ENCODE results near the gene LCOR.
"Not testable (repeated sequence)": the region's sequence is repeated elsewhere in the genome, so short reads cannot be mapped to it uniquely, and the experiment has no call there.

LCOR gene

DNA sequence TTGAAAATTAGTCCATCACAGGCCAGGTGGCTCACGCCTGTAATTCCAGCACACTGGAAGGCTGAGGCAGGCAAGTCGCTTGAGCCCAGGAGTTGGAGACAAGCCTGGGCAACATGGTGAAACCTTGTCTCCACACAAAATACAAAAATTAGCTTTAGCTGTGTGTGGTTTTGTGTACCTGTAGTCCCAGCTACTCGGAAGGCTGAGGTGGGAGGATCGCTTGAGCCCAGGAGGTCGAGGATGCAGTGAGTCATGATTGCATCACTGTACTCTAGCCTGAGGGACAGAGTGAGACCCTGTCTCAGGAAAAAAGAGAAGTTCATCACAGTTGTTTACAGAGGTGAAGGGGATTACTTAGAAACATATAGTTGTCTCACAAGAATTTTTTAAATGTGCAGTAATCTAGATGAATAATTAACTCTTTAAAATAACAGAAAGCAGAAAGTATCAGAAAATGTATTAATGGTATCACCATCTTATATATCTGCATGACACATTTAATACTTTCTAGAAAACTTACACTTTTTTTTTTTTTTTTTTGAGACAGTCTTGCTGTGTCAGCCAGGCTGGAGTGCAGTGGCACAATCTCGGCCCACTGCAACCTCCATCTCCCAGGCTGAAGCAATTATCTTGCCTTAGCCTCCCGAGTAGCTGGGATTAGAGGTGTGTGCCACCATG, 8.9 kb downstream of the LCOR start:
- no peak for DNase-seq

DNA sequence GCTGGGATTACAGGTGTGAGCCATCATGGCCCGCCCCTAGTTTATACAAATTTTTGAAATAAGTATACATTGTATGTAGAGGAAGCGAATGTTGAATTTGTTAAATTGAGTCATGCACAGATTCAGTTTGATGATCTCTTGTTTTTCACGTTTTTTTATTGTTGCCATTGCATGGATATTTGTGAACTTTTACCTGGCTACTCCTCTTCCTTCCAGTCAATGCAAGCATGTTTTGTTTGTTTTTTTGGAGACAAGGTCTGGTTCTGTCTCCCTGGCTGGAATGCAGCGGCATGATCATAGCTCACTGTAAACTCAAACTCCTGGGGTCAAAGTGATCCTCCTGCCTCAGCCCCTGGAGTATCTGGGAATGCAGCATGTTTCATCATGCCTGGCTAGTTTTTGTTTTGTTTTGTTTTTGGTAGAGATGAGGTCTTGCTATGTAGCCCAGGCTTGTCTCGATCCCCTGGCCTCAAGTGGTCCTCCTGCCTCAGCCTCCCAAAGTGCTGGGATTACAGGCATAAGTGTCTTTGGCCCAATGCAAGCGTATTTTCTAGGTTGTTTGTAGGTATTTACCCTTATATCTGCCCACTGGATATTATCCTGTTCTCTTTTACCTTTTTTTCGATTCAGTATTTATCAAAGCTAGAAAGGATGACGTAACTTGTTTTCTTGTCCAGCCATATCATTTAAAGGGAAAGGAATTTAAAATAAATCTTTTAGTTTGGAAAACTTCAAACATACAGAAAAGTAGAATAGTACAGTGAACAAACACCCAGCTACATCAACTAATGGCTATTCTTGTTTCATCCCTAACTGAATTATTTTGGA, 11.0 kb downstream of the LCOR start:
- DNase-seq: no peak

DNA sequence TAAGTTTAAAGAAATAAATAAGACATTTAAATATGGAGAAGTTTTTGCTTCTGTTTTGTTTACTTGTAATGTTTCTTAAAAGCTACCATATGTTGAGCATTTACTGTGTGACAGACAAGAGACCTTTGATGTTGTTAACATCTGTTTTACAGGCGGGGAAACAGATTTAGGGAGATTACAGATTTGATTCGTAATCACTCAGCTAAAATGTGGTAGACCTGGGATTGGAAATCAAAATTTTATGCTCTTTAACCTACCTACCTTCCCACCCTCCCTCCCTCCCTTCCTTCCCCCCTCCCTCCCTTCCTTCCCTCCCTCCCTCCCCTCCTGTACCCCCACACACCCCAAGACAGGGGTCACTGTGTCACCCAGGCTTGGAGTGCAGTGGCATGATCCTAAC, 11.7 kb downstream of the LCOR start:
- no peak for DNase-seq

DNA sequence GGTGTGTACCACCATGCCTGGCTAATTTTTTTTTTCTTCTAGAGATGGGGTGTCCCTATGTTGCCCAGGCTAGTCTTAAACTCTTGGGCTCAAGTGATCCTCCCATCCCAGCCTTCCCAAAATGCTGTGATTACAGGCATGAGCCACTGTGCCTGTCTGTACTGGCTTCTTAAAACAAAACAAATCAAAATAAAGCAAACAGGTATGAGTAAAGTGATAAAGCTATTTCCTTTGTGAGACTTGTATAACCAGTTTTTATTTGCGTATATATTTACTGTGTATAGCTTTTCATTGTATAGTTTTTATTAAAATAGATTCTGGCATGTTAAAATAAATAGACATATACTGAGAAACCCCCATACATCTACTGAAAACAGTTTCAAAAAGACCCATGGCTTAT, 14.3 kb downstream of the LCOR start:
- no peak for DNase-seq

DNA sequence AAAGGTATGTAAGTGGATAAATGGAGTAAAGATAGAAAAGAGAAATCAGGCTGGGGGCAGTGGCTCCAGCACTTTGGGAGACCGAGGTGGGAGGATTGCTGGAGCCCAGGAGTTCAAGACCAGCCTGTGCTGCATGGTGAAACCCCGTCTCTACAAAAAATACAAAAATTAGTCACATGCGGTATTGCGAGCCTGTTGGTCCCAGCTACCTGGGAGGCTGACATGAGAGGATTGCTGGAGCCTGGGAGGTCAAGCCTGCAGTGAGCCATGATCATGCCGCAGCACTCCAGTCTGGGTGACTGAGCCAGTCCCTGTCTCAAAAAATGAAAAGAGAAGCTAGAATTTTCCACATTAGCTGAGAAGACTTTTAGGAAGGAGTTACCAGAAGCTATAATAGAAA, 14.8 kb downstream of the LCOR start:
- DNase-seq: no peak

DNA sequence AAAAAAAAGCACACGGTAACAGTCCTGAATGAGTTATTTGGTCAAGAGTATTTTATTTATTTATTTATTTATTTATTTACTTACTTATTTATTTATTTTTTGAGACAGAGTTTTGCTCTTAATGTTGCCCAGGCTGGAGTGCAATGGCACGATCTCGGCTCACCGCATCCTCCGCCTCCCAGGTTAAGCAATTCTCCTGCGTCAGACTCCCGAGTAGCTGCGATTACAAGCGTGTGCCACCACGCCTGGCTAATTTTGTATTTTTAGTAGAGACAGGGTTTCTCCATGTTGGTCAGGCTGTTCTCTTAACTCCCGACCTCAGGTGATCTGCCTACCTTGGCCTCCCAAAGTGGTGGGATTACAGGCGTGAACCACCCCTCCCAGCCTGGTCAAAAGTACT, 15.3 kb downstream of the LCOR start:
- DNase-seq: not testable (repeated sequence)

DNA sequence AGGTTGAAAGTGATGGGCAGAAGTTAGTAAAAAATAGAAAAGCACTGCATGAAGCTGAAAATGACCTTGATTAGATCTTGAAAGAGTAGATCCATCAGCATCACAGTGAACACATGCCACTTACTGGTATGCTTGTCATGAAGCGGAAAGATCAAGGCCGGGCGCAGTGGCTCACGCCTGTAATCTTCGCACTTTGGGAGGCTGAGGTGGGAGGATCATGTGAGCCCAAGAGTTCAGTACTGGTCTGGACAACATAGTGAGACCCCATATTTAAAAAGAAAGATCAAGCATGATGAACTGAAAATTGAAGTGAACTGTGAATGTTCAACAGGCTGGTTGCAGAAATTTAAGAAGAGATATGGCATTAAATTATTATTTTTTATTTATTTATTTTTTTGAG, 18.0 kb downstream of the LCOR start:
- DNase-seq: no peak

DNA sequence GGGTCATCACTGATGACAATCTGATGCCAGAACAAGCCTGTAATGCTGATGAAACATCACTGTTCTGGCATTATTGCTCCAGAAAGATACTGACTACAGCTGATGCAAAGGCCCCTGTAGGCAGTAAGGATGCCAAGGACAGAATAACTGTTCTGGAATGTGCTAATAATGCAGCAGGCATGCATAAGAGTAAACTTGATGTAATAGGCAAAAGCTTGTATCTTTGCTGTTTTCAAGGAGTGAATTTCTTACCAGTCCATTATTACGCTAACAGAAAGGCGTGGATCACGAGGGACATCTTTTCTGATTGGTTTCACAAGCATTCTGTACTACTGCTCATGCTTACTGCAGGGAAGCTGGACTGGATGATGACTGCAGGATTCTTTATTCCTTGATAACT, 18.7 kb downstream of the LCOR start:
- no peak for DNase-seq

DNA sequence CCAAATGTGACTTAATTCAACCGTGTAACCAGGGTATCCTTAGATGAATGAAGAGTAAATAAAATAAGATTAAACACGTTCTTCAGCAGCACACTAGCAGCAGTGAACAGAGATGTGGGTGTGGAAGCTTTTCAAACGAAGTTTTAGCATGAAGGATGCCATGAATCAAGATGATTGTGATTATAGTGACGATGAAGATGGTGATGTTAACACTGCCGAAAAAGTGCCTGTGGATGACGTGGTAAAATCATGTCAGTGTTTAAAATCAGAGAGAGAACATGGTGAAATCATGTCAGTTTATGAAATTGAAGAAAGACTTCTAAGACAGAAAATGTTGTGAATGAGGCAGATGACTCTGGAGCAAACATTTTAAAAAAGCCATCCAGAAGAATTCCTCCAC, 19.2 kb downstream of the LCOR start:
- DNase-seq: no peak

DNA sequence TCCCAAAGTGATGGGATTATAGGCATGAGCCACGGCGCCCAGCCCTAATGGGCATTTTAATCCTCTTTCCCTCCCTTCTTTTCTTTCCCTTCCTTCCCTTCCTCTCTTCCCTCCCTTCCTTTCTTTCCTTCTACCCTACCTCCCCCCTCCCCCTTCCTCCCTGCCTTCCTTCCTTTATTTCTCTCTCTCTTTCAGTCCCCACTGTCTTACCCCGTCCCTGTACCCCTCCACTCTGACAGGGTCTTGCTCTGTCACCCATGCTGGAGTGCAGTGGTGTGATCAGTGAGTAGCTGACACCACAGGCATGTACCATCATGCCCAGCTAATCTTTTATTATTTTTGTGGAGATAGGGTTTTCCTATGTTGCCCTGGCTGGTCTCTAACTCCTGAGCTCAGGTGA, 24.2 kb downstream of the LCOR start:
- no peak for DNase-seq

DNA sequence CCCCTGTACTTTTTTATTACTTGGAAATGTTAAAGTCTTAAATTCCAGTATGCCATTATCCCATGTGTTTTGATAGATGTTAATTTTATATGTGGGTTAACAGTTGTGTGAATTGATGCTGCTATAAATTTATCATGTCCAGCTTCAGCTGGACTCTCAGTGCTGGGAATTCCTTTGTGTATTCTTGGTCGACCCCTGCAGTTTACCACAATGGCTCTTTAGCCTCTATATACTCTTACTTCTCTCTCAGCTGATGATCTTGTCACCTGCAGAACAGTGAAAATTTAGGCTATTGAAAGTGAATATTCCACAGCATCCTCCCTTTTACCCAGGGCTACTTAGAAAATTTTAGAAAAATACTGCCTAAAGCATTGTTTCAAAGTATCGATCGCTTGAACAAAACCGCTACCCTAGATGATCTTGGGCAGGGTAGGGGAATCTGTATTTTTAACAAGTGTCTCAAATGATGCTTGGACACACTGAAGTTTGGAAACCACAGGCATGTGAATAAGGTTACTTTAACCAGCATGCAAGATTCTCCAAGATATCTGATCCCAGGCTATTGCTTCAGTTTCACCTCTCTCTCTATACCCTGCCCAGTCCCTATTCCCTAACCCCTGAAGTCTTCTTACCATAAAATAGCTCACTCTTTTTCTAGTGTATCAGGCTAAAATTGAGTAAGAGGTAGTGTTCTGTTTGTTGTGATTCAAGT, 25.4 kb downstream of the LCOR start:
- DNase-seq: no peak

DNA sequence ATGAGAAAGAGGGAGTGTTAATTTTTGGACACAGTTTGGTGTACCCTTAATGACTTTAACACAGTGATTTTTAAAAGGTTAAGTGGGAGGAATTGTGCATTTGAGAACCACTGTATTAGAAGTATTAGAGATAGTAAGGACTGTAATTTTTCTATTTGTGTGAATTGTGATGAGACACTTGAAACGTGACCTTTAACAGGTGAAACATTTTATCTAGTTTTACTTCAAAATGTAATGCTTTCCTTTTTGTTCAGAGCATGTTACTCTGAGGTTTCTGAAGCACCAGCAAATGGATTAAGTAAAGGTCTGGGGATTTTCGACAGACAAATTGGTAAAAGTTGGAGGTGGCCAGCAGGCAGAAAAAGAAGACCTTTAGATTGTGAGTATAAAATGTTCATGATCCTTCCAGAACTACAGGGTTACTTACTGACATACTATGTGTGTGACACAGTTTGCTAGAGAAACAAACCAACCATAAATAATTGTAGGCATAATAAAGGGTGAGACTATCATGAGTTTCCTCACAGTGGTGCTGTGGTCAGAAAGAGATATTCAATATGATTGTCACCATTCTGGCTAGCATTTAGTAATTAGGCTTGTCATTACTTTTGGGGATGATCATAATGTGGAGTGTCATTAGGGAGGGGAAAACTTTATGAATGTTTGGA, 26.1 kb downstream of the LCOR start:
- DNase-seq: no peak

DNA sequence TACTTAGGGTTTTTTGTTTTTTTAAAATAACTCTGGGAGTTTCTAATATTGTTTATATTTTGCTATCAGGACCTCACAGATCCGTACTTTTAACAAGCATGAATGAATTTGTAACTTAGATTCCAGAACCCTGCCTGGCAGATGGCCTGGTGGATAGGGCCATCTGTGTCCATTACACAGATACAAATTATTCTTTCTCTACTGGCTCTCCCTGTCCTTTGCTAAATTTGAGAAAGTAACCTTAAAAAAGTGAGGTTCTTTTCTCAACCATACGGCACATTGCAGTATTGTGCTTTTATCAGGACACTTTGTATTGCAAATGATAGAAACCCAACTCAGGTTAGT, 26.6 kb downstream of the LCOR start:
- DNase-seq: no peak

DNA sequence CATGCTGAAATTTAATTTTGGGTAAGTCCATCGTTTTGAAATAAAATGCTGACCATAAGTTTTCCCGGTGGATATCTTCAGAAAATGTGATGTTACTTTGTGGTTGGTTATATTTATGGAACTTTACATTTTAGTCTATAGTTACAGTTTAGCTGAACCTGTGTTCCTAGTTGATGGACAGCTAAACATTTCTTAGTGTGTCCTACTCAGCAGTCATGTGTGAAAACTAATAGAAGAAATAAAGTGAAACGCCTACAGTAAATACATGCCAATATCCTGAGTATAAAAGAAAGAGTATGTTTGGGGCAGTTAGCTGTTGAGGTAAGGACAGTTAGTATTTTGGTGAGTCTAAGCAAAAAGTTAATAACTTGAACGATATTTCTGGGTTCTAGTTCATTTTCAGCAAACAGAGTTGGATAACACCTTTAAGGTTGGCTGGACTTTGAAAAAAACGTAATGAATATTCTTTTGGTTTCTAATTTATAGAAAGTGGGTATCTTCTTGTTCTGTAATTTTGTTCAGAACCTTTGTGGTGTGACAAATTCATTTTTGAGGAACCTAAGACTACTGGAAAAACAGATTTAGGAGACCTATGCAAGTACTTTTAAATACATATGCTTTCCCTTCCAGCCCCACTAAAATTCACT, 28.7 kb downstream of the LCOR start:
- DNase-seq: no peak

DNA sequence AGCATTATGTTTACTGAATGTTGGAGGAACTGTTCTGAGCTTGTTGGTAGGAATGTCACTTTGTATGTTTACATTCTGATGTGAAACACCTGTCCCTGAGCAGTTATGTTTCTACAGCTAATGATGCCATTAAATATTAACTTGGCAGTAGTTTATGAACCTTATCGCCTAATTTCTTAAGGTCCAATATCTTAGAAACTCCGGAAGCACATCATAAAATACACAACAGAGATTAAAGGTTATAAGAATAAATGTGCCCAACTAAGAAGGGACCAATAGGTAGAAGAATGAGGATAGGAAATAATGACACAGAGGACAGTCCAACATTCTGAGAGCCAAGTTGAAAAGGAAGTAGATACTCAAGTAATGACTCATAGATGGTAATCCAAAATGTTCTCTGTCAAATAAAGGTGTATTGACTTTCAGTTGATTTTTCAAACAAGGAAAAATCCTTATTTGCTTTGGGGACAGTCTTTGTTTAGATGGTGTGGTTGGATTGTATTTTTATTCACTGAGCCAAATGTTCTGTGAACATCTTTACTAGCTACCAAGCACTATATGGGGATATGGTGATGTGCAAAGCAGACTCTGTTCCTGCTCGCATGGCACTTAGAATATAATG, 31.9 kb downstream of the LCOR start:
- DNase-seq: peak; percentile 90

DNA sequence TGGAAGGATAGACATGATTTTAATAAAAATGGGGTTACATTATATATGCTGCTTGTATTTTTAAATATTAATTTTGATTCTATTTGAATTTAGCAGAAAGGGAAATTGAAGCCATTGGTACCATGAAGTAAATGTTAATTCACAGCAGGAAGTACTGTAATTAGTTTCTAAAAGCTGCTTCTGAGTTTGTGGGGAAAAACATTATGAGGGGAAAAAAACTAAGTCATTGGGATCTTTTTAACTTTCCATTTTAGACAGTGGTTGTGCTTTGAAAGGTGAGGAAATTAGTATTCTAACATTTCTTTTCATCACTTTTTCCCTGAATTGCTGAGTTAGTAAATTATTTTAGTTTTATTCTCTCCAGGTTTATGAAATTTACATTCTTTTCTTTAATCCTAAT, 41.0 kb downstream of the LCOR start:
- DNase-seq: no peak

DNA sequence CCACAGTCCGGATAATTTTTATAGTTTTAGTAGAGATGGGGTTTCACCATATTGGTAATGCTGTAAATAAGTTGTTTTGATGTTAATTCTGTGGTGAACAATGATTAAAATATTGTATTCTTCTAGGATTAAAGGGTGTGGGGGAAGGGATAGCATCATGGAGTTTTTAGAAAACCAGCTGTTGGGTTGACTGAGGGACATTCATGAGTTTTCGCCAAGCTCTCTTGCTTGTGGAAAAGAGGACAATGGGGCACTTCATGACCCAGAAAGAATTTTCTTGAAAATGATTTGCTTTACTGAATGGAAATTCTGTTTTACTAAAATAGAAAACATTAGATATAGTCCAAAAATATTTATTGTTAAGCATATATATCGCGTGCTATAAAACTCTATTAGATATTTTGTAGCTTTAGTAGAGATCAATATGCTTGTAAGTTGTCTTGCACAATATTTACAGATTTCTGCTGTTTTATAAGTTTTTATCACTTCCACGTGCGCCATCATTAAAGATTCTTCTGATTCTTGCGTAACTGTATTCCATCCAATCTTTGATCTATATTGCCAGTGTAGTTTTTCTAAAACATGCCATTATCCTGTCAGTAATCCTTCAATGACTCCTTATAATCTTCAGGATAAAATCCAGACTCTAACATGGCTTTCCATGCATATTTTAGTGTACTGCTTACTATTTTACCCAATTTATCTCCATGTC, 41.8 kb downstream of the LCOR start:
- DNase-seq: no peak

DNA sequence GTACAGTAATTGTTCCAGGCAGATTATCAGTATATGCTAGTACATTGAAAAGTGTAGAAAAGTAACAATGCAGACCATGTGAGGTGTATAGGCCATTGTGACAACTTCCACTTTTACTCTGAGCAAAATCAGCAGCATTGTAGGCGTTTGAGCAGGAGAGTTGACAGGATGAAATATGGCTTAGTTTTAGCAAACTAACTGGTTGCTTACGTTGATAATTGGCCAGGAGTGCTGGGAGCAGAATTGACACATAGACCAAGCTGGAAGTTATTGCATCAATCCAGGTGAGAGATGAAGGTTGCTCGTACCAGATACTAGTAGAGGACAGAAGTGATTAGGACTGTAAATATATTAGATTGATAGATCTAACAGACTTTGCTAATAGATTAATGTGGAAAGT, 46.0 kb downstream of the LCOR start:
- DNase-seq: peak; percentile 25

DNA sequence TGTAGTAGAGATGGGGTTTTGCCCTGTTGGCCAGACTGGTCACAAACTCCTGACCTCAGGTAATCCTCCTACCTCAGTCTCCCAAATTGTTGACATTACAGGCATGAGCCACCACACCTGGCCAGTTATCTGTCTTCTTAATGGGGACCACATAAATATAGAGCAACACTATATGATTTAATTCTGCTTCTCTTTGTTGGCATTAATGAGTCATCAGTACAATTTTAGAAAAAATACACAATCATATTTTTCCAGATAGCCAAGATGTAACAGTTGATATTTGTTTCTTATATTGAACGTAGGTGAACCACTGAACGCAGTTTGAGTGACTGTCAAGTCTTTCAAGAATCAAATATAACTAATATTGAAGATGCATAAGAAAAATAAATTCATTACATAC, 48.5 kb downstream of the LCOR start:
- DNase-seq: no peak

DNA sequence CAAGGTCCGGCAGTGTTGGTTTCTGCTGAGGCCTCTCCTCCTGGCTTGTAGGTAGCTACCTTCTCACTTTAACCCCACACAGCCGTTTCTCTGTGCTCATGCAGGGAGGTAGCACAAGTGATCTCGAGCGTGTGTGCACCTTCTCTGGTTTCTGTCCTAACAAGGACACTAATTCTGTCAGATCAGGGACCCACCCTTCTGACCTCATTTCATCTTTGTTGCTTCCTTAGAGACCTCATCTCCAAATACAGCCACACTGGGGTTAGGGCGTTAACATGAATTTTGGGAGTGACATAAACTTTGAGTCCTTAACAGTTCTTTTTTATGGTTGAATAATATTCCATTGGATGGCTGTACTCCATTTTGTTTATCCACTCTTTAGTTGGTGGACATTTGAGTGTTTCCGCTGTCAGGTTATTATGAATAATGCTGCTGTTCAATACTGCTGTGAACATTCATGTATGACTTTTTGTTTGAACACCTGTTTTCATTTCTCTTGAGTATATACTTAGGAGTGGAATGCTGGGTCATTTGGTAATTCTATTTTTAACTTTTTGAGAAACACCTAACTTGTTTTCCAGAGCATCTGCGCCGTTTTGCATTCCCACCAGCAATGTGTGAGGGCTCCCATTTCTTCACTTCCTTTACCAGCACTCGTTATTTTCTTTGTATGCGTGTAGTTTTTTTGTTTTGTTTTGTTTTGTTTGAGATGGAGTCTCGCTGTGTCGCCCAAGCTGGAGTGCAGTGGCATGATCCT, 57.5 kb downstream of the LCOR start:
- DNase-seq: peak; percentile 90

DNA sequence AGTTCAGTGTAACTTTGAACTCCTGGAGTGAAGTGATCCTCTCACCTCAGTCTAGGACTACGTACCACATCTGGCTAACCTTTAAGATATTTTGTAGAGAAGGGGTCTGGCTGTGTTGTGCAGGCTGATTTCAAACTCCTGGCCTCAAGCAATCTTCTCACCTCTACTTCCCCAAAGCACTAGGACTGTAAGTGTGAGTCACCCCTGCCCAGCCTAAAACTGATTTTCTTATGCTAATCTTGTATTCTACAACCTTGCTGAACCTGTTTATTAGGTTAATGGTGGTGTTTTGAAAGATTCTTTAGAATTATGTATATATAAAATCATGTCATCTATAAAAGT, 58.0 kb downstream of the LCOR start:
- peak; percentile 64 for DNase-seq

All from NCI-H510A treated with DMSO at 0.1 percent for 48 hours (cell line).